ENCODE data around the gene C10orf62.
A peak's percentile ranks its signal among the peaks of the same experiment; 100 is the strongest.
"Not testable (repeated sequence)": the region's sequence is repeated elsewhere in the genome, so short reads cannot be mapped to it uniquely, and the experiment has no call there.

The C10orf62 gene

DNA sequence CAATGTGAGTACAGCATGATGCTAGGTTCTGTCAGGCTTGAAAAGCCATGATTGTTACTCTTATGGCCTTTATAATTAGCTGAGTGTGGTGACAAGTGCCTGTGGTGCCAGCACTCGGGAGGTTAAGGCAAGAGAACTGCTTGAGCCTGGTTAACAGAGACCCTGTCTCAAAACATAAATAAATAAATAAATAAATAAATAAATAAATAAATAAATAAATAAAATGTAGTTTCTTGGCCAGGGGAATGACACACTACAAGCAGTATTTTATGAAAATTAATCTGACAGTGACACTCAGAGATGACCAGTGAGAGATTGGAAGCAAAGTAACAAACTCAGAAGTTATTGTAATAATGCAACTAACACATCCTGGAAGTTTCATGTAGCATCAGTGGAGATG lies 46.1 kb downstream of the C10orf62 start:
- no peaks in the 10 kb centered on the region for H3K9me3 ChIP-seq (ENCODE audit: severe bottlenecking)
- DNase-seq (ENCODE audit: low spot score) = no peak
- no peaks in the 10 kb centered on the region for H3K36me3 ChIP-seq (ENCODE audit: low read depth)
- TF ChIP-seq, protein P1, sequence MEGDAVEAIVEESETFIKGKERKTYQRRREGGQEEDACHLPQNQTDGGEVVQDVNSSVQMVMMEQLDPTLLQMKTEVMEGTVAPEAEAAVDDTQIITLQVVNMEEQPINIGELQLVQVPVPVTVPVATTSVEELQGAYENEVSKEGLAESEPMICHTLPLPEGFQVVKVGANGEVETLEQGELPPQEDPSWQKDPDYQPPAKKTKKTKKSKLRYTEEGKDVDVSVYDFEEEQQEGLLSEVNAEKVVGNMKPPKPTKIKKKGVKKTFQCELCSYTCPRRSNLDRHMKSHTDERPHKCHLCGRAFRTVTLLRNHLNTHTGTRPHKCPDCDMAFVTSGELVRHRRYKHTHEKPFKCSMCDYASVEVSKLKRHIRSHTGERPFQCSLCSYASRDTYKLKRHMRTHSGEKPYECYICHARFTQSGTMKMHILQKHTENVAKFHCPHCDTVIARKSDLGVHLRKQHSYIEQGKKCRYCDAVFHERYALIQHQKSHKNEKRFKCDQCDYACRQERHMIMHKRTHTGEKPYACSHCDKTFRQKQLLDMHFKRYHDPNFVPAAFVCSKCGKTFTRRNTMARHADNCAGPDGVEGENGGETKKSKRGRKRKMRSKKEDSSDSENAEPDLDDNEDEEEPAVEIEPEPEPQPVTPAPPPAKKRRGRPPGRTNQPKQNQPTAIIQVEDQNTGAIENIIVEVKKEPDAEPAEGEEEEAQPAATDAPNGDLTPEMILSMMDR (IDR thresholded peaks at IDR 0.05; ENCODE audit: poor library complexity, severe bottlenecking) = no peak
- H3K4me3 ChIP-seq (ENCODE audit: severe bottlenecking) = no peak overlapping the region
- peaks cover 3% of the 10 kb centered on the region for H3K4me1 ChIP-seq (ENCODE audit: insufficient read depth, poor library complexity, severe bottlenecking)
- H3K27ac ChIP-seq (ENCODE audit: poor library complexity, severe bottlenecking) = no peak overlapping the region
- H3K27me3 ChIP-seq (ENCODE audit: insufficient read depth, poor library complexity, severe bottlenecking) = no peaks in the 10 kb centered on the region
- no peak for ATAC-seq (ENCODE audit: low read depth)

DNA sequence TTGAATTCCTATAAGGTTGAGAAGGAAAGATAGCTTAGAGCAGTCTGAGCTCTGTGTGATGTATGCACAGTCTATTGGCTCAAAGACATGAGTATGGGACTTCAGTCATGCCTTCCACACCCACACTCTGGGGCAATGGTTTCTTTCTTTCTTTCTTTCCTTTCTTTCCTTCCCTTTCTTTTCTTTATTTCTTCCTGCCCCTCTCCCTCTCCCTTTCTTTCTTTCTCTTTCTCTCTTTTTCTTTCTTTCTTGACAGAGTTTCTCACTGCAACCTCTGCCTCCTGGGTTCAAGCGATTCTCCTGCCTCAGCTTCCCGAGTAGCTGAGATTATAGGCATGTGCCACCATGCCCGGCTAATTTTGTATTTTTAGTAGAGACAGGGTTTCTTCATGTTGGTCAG lies 49.6 kb downstream of the C10orf62 start:
- H3K9me3 ChIP-seq (ENCODE audit: severe bottlenecking); DNase-seq (ENCODE audit: low spot score); H3K27me3 ChIP-seq (ENCODE audit: insufficient read depth, poor library complexity, severe bottlenecking); H3K27ac ChIP-seq (ENCODE audit: poor library complexity, severe bottlenecking); ATAC-seq (ENCODE audit: low read depth); H3K4me3 ChIP-seq (ENCODE audit: severe bottlenecking): not testable (repeated sequence)
- Histone ChIP-seq H3K36me3 (ENCODE audit: low read depth) (peaks cover 13% of the 10 kb centered on the region), H3K4me1 (ENCODE audit: insufficient read depth, poor library complexity, severe bottlenecking) (peaks cover 10% of the 10 kb centered on the region)

GRCh38 chr10:97640174-97640867 lies 50.8 kb downstream of the C10orf62 start, which contains the start of gene PI4K2A:
TSS of gene PI4K2A (plus strand) at chr10:97640671. CDS start at chr10:97640743, 72 bp downstream.
- H3K4me1 ChIP-seq (ENCODE audit: insufficient read depth, poor library complexity, severe bottlenecking) = peaks cover 10% of the 10 kb centered on the region
- H3K4me3 ChIP-seq (ENCODE audit: severe bottlenecking) = peak within 1 kb of the TSS; percentile 87
- DNase-seq (ENCODE audit: low spot score) = peak; percentile 99
- TF ChIP-seq, protein P1 (IDR thresholded peaks at IDR 0.05; ENCODE audit: poor library complexity, severe bottlenecking) = no peak
- peaks cover 25% of the 10 kb centered on the region for H3K36me3 ChIP-seq (ENCODE audit: low read depth)
- peak; percentile 98 for ATAC-seq (ENCODE audit: low read depth)
- no peaks in the 10 kb centered on the region for H3K9me3 ChIP-seq (ENCODE audit: severe bottlenecking)
- no peaks in the 10 kb centered on the region for H3K27me3 ChIP-seq (ENCODE audit: insufficient read depth, poor library complexity, severe bottlenecking)
- peak within 1 kb of the TSS; percentile 73 for H3K27ac ChIP-seq (ENCODE audit: poor library complexity, severe bottlenecking)

All from RWPE2 (cell line).